Measurements from ENCODE around the gene RNU2-1.

The RNU2-1 gene

GRCh38 chr17:43219001-43219400 is 14.8 kb downstream of the RNU2-1 start:
- Histone ChIP-seq H3K27me3 (ENCODE audit: insufficient read depth, low read length, poor library complexity) (no peaks in the 10 kb centered on the region), H3K36me3 (ENCODE audit: control insufficient read depth, insufficient read depth, low read length) (no peaks in the 10 kb centered on the region), H3K27ac (ENCODE audit: low read depth, low read length) (no peak overlapping the region), H3K9ac (ENCODE audit: low read length) (no peak overlapping the region), H2BK120ac (ENCODE audit: low read depth, low read length) (no peak overlapping the region), H3K4ac (ENCODE audit: low read depth, low read length) (no peak overlapping the region), H3K4me3 (ENCODE audit: low read length) (no peak overlapping the region), H3K79me2 (ENCODE audit: control insufficient read depth, insufficient read depth, low read length) (no peaks in the 10 kb centered on the region), H2BK5ac (ENCODE audit: low read length) (no peak overlapping the region), H3K79me1 (ENCODE audit: low read length) (no peaks in the 10 kb centered on the region), H2AK5ac (ENCODE audit: low read length) (no peak overlapping the region), H3K23ac (ENCODE audit: low read length) (no peak overlapping the region), H3K4me2 (ENCODE audit: low read length) (no peak overlapping the region), H4K8ac (ENCODE audit: low read depth, low read length) (no peak overlapping the region), H2BK15ac (replicated peaks; ENCODE audit: low read depth) (no peak overlapping the region), H3K4me1 (ENCODE audit: control insufficient read depth, low read depth, low read length) (no peaks in the 10 kb centered on the region), H3K56ac (ENCODE audit: low read length) (no peak overlapping the region), H4K5ac (ENCODE audit: low read length) (no peak overlapping the region), H3K18ac (ENCODE audit: low read length) (no peak overlapping the region)
- DNase-seq, result no peak
- no CpG with 5 or more reads among the region's 2 CpGs for WGBS (ENCODE audit: extremely low coverage, insufficient coverage, low lambda C conversion rate)

- Histone ChIP-seq H3K4me1 (ENCODE audit: control insufficient read depth, low read depth, low read length) (no peaks in the 10 kb centered on the region), H3K4me3 (ENCODE audit: low read length) (no peak overlapping the region), H3K18ac (ENCODE audit: low read length) (no peak overlapping the region), H3K79me1 (ENCODE audit: low read length) (no peaks in the 10 kb centered on the region), H3K79me2 (ENCODE audit: control insufficient read depth, insufficient read depth, low read length) (no peaks in the 10 kb centered on the region), H3K36me3 (ENCODE audit: control insufficient read depth, insufficient read depth, low read length) (no peaks in the 10 kb centered on the region), H3K56ac (ENCODE audit: low read length) (no peak overlapping the region), H2BK5ac (ENCODE audit: low read length) (no peak overlapping the region), H3K27ac (ENCODE audit: low read depth, low read length) (no peak overlapping the region), H4K8ac (ENCODE audit: low read depth, low read length) (no peak overlapping the region), H2BK120ac (ENCODE audit: low read depth, low read length) (no peak overlapping the region), H3K4ac (ENCODE audit: low read depth, low read length) (no peak overlapping the region), H3K9ac (ENCODE audit: low read length) (no peak overlapping the region), H2AK5ac (ENCODE audit: low read length) (no peak overlapping the region), H3K27me3 (ENCODE audit: insufficient read depth, low read length, poor library complexity) (no peaks in the 10 kb centered on the region), H4K5ac (ENCODE audit: low read length) (no peak overlapping the region), H3K23ac (ENCODE audit: low read length) (no peak overlapping the region), H2BK15ac (replicated peaks; ENCODE audit: low read depth) (no peak overlapping the region), H3K4me2 (ENCODE audit: low read length) (no peak overlapping the region)
- WGBS (ENCODE audit: extremely low coverage, insufficient coverage, low lambda C conversion rate), result no CpG with 5 or more reads among the region's 2 CpGs
- DNase-seq, result no peak
These were observed 16.1 kb downstream of the RNU2-1 start for GRCh38 chr17:43217614-43218087.

GRCh38 chr17:43216762-43217613 is 16.8 kb downstream of the RNU2-1 start:
- Histone ChIP-seq H4K8ac (ENCODE audit: low read depth, low read length) (no peak overlapping the region), H3K79me2 (ENCODE audit: control insufficient read depth, insufficient read depth, low read length) (no peaks in the 10 kb centered on the region), H3K9ac (ENCODE audit: low read length) (no peak overlapping the region), H3K4ac (ENCODE audit: low read depth, low read length) (no peak overlapping the region), H2BK120ac (ENCODE audit: low read depth, low read length) (no peak overlapping the region), H3K23ac (ENCODE audit: low read length) (no peak overlapping the region), H2AK5ac (ENCODE audit: low read length) (no peak overlapping the region), H3K4me1 (ENCODE audit: control insufficient read depth, low read depth, low read length) (no peaks in the 10 kb centered on the region), H3K4me2 (ENCODE audit: low read length) (no peak overlapping the region), H3K4me3 (ENCODE audit: low read length) (no peak overlapping the region), H4K5ac (ENCODE audit: low read length) (no peak overlapping the region), H3K56ac (ENCODE audit: low read length) (no peak overlapping the region), H2BK15ac (replicated peaks; ENCODE audit: low read depth) (no peak overlapping the region), H3K79me1 (ENCODE audit: low read length) (no peaks in the 10 kb centered on the region), H3K18ac (ENCODE audit: low read length) (no peak overlapping the region), H3K27ac (ENCODE audit: low read depth, low read length) (no peak overlapping the region), H2BK5ac (ENCODE audit: low read length) (no peak overlapping the region), H3K36me3 (ENCODE audit: control insufficient read depth, insufficient read depth, low read length) (no peaks in the 10 kb centered on the region), H3K27me3 (ENCODE audit: insufficient read depth, low read length, poor library complexity) (no peaks in the 10 kb centered on the region)
- no CpG with 5 or more reads among the region's 4 CpGs for WGBS (ENCODE audit: extremely low coverage, insufficient coverage, low lambda C conversion rate)
- no peak for DNase-seq

GRCh38 chr17:43216369-43216761 is 17.4 kb downstream of the RNU2-1 start:
- Histone ChIP-seq H3K56ac (ENCODE audit: low read length) (no peak overlapping the region), H3K27me3 (ENCODE audit: insufficient read depth, low read length, poor library complexity) (no peaks in the 10 kb centered on the region), H3K36me3 (ENCODE audit: control insufficient read depth, insufficient read depth, low read length) (no peaks in the 10 kb centered on the region), H3K4me1 (ENCODE audit: control insufficient read depth, low read depth, low read length) (no peaks in the 10 kb centered on the region), H2BK5ac (ENCODE audit: low read length) (no peak overlapping the region), H3K18ac (ENCODE audit: low read length) (no peak overlapping the region), H3K79me1 (ENCODE audit: low read length) (no peaks in the 10 kb centered on the region), H2AK5ac (ENCODE audit: low read length) (no peak overlapping the region), H3K9ac (ENCODE audit: low read length) (no peak overlapping the region), H3K4me2 (ENCODE audit: low read length) (no peak overlapping the region), H3K27ac (ENCODE audit: low read depth, low read length) (no peak overlapping the region), H2BK15ac (replicated peaks; ENCODE audit: low read depth) (no peak overlapping the region), H2BK120ac (ENCODE audit: low read depth, low read length) (no peak overlapping the region), H3K23ac (ENCODE audit: low read length) (no peak overlapping the region), H3K79me2 (ENCODE audit: control insufficient read depth, insufficient read depth, low read length) (no peaks in the 10 kb centered on the region), H4K8ac (ENCODE audit: low read depth, low read length) (no peak overlapping the region), H4K5ac (ENCODE audit: low read length) (no peak overlapping the region), H3K4ac (ENCODE audit: low read depth, low read length) (no peak overlapping the region), H3K4me3 (ENCODE audit: low read length) (no peak overlapping the region)
- no CpG with 5 or more reads among the region's 4 CpGs for WGBS (ENCODE audit: extremely low coverage, insufficient coverage, low lambda C conversion rate)
- no peak for DNase-seq

- Histone ChIP-seq H3K36me3 (ENCODE audit: control insufficient read depth, insufficient read depth, low read length) (no peaks in the 10 kb centered on the region), H3K27ac (ENCODE audit: low read depth, low read length) (no peak overlapping the region), H3K4me1 (ENCODE audit: control insufficient read depth, low read depth, low read length) (no peaks in the 10 kb centered on the region), H2BK5ac (ENCODE audit: low read length) (no peak overlapping the region), H3K4ac (ENCODE audit: low read depth, low read length) (no peak overlapping the region), H4K8ac (ENCODE audit: low read depth, low read length) (no peak overlapping the region), H3K23ac (ENCODE audit: low read length) (no peak overlapping the region), H3K18ac (ENCODE audit: low read length) (no peak overlapping the region), H2BK120ac (ENCODE audit: low read depth, low read length) (no peak overlapping the region), H3K4me3 (ENCODE audit: low read length) (no peak overlapping the region), H3K56ac (ENCODE audit: low read length) (no peak overlapping the region), H3K79me1 (ENCODE audit: low read length) (no peaks in the 10 kb centered on the region), H2BK15ac (replicated peaks; ENCODE audit: low read depth) (no peak overlapping the region), H3K79me2 (ENCODE audit: control insufficient read depth, insufficient read depth, low read length) (no peaks in the 10 kb centered on the region), H4K5ac (ENCODE audit: low read length) (no peak overlapping the region), H2AK5ac (ENCODE audit: low read length) (no peak overlapping the region), H3K27me3 (ENCODE audit: insufficient read depth, low read length, poor library complexity) (no peaks in the 10 kb centered on the region), H3K9ac (ENCODE audit: low read length) (no peak overlapping the region), H3K4me2 (ENCODE audit: low read length) (no peak overlapping the region)
- DNase-seq, result no peak
- WGBS (ENCODE audit: extremely low coverage, insufficient coverage, low lambda C conversion rate), result no CpG with 5 or more reads among the region's 3 CpGs
These were observed 18.4 kb downstream of the RNU2-1 start for GRCh38 chr17:43215341-43215740.

GRCh38 chr17:43213545-43213944 is 20.2 kb downstream of the RNU2-1 start:
- no peak overlapping the region for H2BK5ac ChIP-seq (ENCODE audit: low read length)
- no peak overlapping the region for H3K9ac ChIP-seq (ENCODE audit: low read length)
- H2BK15ac ChIP-seq (replicated peaks; ENCODE audit: low read depth), result no peak overlapping the region
- H4K8ac ChIP-seq (ENCODE audit: low read depth, low read length), result no peak overlapping the region
- H3K27ac ChIP-seq (ENCODE audit: low read depth, low read length), result no peak overlapping the region
- no peaks in the 10 kb centered on the region for H3K79me1 ChIP-seq (ENCODE audit: low read length)
- no peaks in the 10 kb centered on the region for H3K27me3 ChIP-seq (ENCODE audit: insufficient read depth, low read length, poor library complexity)
- H3K79me2 ChIP-seq (ENCODE audit: control insufficient read depth, insufficient read depth, low read length), result no peaks in the 10 kb centered on the region
- H3K4me2 ChIP-seq (ENCODE audit: low read length), result no peak overlapping the region
- H3K4me1 ChIP-seq (ENCODE audit: control insufficient read depth, low read depth, low read length), result no peaks in the 10 kb centered on the region
- H2BK120ac ChIP-seq (ENCODE audit: low read depth, low read length), result no peak overlapping the region
- WGBS (ENCODE audit: extremely low coverage, insufficient coverage, low lambda C conversion rate), result no CpG with 5 or more reads among the region's 2 CpGs
- no peak overlapping the region for H3K4me3 ChIP-seq (ENCODE audit: low read length)
- no peak overlapping the region for H3K18ac ChIP-seq (ENCODE audit: low read length)
- H2AK5ac ChIP-seq (ENCODE audit: low read length), result no peak overlapping the region
- H4K5ac ChIP-seq (ENCODE audit: low read length), result no peak overlapping the region
- no peak overlapping the region for H3K4ac ChIP-seq (ENCODE audit: low read depth, low read length)
- H3K23ac ChIP-seq (ENCODE audit: low read length), result no peak overlapping the region
- DNase-seq, result no peak
- no peak overlapping the region for H3K56ac ChIP-seq (ENCODE audit: low read length)
- no peaks in the 10 kb centered on the region for H3K36me3 ChIP-seq (ENCODE audit: control insufficient read depth, insufficient read depth, low read length)

Measured in mesendoderm (in vitro differentiated cells).